Measurements from ENCODE around the gene KISS1R. TPM values are rescaled to one million over a fixed set of nuclear protein-coding genes. Genes with fewer than 3 reads are reported as not detected.

KISS1R gene
- total and polyA plus RNA-seq, 8 donors, result 0.16 to 1.0 (median 0.31) TPM; not detected in 2

- Histone ChIP-seq H3K4me1 (peaks cover 8 to 9% (median 9%) of the 10 kb centered on the region in 3 donors), H3K27me3 (no peaks in the 10 kb centered on the region), H3K4me3 (peak overlapping the region in 2 of 4 donors; percentile 17), H3K9me3 (no peaks in the 10 kb centered on the region), H3K27ac (peak overlapping the region; percentile 19 to 76 (median 64)), H3K36me3 (no peaks in the 10 kb centered on the region)
- no peak for TF ChIP-seq CTCF (IDR thresholded peaks at IDR 0.05)
- ATAC-seq (peak; percentile 40 to 61 (median 51)), FAIRE-seq (no peak), DNase-seq (peak in 3 of 6 donors; percentile 52 to 67 (median 52))
- intact Hi-C loops (cut with DNase I), result no loop called here
- 14 to 17% methylated on average over 21 of the region's 21 CpGs for WGBS, 2 donors
These were observed 35.7 kb downstream of the KISS1R start for GRCh38 chr19:952680-953444.

GRCh38 chr19:953445-954271 lies 36.5 kb downstream of the KISS1R start:
- H3K4me1 ChIP-seq, result peaks cover 8 to 9% (median 9%) of the 10 kb centered on the region in 3 donors
- FAIRE-seq (no peak), ATAC-seq (no peak), DNase-seq (peak in 2 of 6 donors; percentile 30 to 61)
- H3K27me3 ChIP-seq, result no peaks in the 10 kb centered on the region
- intact Hi-C loops (cut with DNase I), result no loop called here
- peak overlapping the region in 2 of 4 donors; percentile 61 to 76 for H3K27ac ChIP-seq
- no peak for TF ChIP-seq CTCF (IDR thresholded peaks at IDR 0.05)
- 62 to 65% methylated on average over 33 of the region's 33 CpGs for WGBS, 2 donors
- H3K36me3 ChIP-seq, result no peaks in the 10 kb centered on the region
- H3K4me3 ChIP-seq, result peak overlapping the region in 1 of 4 donors; percentile 17
- H3K9me3 ChIP-seq, result no peaks in the 10 kb centered on the region

- no peak for ATAC-seq
- no peak for TF ChIP-seq CTCF (IDR thresholded peaks at IDR 0.05)
- WGBS, 2 donors, result 63 to 71% methylated on average over 14 of the region's 14 CpGs
- Histone ChIP-seq H3K4me3 (no peak overlapping the region), H3K27ac (no peak overlapping the region), H3K27me3 (no peaks in the 10 kb centered on the region), H3K4me1 (peaks cover 8 to 9% (median 9%) of the 10 kb centered on the region in 3 donors), H3K36me3 (no peaks in the 10 kb centered on the region), H3K9me3 (no peaks in the 10 kb centered on the region)
- FAIRE-seq, result no peak
- intact Hi-C loops (cut with DNase I), result no loop called here
- no peak for DNase-seq
These were observed 37.1 kb downstream of the KISS1R start for GRCh38 chr19:954272-954671.

GRCh38 chr19:954672-955494 lies 37.8 kb downstream of the KISS1R start:
- DNase-seq (peak in 2 of 6 donors; percentile 34 to 72), ATAC-seq (no peak), FAIRE-seq (no peak)
- intact Hi-C loops (cut with DNase I), result no loop called here
- no peaks in the 10 kb centered on the region for H3K9me3 ChIP-seq
- peaks cover 8 to 9% (median 9%) of the 10 kb centered on the region in 3 donors for H3K4me1 ChIP-seq
- H3K4me3 ChIP-seq, result no peak overlapping the region
- WGBS, 2 donors, result 84 to 87% methylated on average over 42 to 43 of the region's 43 CpGs
- no peaks in the 10 kb centered on the region for H3K27me3 ChIP-seq
- H3K36me3 ChIP-seq, result no peaks in the 10 kb centered on the region
- no peak for TF ChIP-seq CTCF (IDR thresholded peaks at IDR 0.05)
- peak overlapping the region in 2 of 4 donors; percentile 8 to 22 for H3K27ac ChIP-seq

Measured in pancreas (tissue), 10 donors.